GM21576 (cell line): ENCODE data around the gene UBE2E2.

Experiments used
- ATAC-seq: cut with Tn5 transposase; IDR thresholded peaks from one replicate; pipeline ENCODE4 v1.9.1; 2021; ENCODE audit warnings: mild to moderate bottlenecking, moderate library complexity; ENCODE audit not compliant: unreplicated experiment

Gene UBE2E2

DNA sequence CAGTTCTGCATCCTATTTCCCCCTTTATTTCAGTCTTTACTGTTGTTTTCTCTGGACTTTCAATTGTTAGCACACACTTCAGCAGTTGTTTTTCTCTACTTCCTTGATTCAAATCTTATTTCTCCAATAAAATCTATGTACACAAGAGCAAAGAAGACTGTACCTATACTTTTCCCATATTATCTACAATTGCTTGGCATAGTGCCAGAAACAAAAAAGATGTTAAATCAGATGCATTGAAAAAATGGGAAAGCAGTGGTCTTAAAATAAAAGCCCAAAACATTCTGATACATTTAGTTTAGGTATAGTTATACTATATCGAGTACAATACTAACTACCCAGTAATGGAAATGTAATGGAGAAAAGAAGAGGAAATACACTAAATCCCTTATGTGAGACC, 265.1 kb downstream of the UBE2E2 start:
- no peak for ATAC-seq

DNA sequence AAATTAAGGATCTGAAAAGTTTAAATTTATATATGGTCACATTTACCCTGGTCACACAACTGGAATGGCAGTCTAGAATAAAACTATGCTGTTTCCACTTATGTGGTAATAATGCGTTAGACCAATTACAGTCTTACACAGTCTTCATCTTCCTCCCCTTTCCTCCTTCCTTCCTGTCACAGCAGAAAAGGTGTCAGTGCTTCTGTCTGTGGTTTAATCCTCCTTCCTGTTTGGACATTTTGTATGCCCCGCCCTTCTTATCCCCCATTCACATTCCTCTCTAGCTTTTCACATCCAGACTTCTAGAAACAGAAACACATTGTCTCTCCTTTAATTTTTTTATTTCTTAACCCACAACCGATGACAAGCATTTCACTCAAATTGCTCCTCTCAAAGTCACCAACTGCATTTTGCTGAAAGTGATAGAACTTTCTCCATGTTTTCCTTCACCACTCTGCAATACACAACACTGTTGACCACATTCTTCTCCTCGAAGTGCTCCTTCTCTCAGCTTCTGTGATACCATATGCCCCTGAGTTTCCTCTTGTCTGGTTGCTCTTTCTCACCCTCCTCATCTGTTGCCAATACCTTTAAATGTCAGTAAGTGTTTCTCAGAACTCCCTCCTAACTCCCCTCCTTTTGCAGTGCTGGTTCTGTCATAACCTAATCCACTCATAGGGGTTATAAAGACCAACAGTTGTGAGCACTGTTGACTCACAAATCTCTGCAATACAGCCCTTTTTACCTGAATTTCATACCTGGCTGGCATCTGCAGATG, 271.6 kb downstream of the UBE2E2 start:
- ATAC-seq: no peak

DNA sequence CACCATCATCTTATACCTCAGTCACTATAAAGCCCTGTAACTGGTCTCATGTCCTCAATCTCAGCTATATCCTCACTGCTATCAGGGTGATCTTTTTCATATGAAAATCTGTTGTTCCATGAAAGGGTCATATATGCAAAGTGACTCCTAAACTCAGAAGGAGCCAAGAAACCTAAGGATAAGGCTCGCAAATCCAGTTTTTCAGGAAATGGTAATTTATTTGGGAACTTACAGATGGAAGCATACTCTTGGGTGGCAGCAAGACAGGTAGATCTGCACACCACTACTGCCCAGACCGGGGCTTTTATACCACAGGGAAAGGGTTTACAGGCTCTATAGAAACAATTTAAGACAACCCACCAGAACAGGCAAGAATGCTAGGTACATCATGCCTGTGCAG, 272.3 kb downstream of the UBE2E2 start:
- ATAC-seq: no peak

DNA sequence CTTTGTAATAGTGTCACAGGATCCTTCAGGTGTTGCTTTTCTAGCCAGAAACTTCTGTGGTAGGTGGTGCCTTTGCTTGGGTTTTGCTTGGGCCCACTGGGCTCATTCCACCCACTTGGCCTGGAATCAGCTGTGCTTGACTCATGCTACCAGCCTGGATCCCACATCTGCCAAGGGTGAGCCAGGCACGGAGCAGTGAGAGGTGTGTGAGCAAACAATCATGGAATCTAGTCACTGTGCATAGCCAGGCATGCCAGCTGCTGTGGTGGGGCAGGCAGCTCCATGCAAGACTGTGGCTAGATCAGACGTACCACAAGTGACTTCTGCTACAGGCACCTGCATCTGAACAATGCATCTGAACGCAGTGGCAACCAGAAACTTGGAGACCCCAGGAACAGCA, 275.9 kb downstream of the UBE2E2 start:
- no peak for ATAC-seq

DNA sequence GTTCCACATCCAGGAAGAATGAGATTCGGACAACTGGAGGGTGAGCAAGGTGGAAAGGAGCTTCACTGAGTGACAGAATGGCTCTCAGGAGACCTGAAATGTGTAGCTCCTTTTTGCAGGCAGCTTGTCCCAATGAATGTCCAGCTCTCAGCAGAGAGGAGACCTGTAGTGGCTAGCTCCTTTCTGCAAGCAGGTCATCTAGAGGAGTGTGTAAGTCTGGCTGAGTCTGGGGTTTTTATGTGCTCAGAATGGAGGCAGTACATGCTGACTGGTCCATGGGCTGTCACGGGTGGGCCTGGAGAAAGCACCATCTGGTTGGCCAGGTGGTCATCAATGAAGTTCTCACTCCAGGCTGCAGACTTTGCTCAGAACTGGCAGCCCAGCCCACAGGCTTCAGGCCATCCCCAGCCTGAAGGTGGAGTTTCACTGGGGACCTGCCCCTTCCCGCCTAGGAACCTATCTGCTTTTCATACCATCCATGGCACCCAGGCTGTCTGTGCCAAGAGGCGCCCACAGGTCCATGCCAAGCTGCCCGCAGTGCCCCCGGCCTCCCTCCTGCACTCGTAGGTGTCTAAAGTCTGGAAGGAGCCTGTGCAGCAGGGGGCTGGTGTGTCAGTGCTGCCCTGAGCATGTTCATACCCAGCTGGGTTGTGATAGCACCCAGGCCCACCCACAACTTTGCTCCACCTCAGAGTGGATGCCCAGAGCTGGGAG, 276.6 kb downstream of the UBE2E2 start:
- ATAC-seq: no peak

DNA sequence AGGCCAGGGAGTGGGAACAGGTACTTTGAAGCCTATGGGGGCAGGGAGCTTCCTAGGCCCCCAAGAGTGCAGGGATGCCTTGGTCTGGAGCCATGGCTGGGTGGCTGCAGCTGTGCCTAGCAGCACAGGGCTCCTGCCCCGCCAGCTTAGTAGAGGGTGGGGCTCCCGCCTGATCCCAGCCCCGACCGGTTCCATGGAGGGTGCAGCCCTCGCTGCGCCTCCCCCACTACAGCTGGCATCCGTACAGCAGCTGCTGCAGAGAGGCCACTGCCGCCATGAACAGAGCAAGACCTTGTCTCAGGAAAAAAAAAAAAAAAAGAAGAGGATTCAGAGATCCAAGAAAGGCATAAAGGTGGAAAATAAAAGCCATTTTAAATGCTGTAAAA, 277.2 kb downstream of the UBE2E2 start:
- ATAC-seq: no peak

DNA sequence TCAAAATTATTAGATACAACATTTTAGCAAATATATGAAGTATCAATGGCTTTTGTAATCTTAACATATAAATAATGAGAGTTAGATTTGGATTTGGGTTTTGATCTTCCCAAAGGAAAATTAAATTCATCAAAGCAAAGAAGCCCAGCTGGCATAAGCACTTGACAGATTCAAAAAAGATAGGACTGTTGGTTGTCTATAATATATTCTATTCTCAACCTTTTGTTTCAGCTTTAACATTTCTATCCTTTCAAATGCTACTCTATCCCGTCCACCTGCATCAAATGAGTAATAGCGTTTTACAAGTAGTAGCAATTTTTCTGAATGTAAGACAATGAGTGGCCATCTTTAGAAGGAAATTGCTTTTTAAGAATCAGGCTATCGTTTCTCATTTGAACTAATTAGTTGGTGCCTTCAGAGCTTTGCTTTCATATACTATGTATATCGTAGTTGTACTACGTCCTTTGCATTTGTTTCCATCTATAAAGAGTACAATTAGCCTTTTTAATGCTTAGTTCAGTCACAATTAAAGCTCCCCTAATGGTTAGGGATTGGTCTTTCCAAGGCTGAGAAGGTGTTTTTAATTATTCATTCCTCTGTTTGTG, 278.0 kb downstream of the UBE2E2 start:
- ATAC-seq: no peak

DNA sequence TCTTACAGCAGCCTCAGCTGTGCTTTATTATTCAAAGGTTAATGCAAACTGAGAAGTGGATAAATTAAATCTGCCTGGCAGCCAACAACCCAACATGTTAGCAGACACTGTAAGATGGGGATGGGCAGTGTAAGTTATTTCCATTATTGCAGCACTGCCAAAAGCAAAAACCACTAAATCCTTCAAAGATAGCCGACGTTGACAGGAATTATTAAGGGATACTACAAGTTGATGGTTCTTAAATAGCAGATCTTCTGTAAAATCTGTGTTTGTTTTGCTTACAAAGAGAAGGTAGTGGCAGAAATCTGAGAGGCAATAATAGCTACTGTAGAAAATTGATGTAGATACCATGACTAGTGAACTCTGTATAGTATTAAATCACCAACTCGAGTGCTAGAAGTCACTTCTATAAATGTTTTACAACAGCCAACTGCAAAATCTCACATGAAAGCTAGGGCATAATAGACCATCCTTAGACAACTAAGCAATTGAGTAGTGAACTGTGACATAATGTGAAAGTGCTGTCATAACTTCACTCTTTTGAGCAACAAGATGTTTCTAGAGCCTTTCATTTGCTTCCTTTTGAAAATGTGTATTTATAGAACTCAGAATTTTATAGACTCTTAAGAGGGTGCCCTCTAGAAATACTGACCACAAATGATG, 278.6 kb downstream of the UBE2E2 start:
- peak; percentile 62 for ATAC-seq

DNA sequence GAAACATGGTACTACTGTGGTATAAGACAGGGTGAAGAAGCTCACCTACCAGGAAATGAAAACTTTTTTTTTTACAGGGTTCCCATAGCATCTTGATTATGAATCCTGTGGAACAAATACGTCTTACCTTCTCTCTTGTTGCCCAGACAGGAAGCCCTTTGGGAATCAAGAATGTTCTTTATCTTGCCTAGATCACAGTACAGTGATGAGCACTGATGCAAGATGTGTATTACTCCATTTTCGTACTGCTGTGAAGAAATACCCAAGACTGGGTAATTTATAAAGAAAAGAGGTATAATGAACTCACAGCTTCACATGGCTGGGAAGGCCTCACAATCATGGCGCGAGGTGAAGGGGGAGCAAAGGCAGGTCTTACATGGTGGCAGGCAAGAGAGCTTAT, 281.3 kb downstream of the UBE2E2 start:
- no peak for ATAC-seq

DNA sequence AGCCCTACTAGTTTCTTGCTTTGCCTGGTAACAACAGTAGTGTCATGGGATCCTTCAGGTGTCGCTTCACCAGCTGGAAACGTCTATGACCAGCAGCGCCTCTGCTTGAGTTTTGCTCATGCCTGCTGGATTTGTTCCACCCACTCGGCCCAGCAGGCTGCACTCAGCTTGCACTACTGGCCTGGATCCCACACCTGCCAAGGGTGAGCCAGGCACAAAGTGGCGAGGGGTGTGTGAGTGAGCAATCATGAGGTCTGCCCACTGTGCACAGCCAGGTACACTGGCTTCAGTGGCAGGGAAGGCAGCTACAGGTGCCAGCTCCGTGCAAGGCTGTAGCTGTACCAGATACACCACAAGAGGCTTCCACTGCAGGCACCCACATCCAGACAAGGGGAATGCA, 282.8 kb downstream of the UBE2E2 start:
- no peak for ATAC-seq

DNA sequence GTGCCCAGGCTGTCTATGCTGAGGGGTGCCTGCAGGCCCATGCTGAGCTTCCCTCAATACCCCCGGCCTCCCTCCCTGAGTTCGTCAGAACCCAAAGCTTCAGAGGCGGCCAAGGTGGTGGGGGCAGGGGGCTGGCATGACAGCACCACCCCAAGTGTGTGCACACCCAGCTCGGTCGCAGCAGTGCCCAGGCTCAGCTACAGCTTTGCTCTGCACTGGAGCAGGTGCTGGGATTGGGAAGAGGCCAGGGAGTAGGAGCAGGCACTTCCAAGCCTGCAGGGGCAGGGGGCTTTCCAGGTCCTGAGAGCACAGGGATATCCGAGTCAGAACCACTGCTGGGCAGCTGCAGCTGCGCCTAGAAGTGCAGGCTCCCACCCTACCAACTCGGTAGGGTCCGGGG, 283.9 kb downstream of the UBE2E2 start:
- ATAC-seq: no peak

DNA sequence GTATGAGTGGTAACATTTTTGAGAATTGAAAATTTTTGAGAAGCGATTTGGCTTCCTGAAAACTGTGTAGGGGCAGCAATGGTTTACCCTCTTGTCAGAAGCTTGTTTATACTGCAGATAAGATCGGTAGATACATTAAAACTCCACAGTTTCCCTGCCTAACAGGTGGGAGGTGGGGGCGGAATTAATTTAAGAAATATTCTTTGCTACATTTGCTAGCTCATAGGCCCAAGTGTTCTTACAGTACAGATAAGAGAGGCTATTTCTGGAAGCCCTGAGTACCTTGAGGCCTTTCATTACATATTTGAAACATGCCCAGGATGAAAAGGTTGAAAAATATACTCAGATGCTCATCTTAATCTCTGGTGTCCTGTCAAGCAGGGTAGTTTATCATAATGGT, 285.5 kb downstream of the UBE2E2 start:
- ATAC-seq: no peak

DNA sequence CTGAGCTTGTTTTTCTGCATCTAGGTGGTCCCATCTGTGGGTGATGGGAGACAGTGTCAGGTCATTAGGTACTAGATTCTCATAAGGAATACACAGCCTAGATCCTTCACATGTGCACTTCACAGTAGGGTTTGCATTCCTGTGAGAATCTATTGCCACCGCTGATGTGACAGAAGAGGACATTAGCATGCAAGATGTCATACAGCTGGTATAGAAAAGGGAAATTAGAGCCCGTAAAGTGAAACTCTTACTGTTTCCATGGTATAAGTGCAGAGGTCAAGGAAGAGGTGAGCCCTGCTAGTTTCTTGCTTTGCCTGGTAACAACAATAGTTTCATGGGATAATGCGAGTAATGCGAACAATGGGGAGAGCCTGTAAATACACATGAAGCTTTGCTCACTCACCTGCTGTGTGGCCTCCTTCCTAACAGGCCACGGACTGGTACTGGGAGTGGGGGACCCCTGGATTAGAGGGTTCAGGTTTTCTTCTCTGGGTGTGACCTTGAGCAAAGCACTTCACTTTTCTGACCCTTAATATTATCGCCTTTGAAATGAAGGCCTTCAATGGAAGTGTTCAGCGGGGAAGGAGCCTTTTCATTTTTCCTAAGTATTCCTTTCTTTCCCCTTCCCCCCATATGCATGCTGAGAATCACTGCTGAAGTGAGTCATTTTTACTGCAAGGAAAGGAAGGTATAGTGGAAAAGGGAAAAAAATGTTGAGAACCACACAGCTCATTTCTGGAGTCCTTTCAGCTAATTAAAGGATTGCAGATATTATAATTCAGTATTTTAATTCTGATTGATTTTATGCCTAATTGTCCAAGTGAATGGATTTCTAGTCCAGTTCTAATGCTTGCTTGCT, 286.4 kb downstream of the UBE2E2 start:
- ATAC-seq: no peak

DNA sequence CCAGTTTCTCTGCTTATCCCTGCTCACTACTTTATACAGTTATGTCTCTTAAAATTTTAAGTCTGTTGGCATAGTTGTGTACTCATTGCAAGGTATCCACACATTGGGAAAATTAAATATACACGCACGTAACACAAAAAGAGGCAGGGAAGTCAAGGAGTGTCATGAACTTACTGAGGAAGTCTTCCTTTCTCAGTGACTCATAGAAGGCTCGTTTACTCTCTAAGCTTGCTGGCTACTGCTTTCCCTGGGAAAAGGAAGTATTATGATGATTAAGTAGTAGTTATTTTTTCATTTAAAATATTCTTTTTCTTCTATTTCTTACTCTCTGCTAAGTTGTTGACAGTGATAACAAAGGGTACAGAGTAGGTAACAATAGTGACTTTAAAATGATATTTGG, 287.3 kb downstream of the UBE2E2 start:
- no peak for ATAC-seq

DNA sequence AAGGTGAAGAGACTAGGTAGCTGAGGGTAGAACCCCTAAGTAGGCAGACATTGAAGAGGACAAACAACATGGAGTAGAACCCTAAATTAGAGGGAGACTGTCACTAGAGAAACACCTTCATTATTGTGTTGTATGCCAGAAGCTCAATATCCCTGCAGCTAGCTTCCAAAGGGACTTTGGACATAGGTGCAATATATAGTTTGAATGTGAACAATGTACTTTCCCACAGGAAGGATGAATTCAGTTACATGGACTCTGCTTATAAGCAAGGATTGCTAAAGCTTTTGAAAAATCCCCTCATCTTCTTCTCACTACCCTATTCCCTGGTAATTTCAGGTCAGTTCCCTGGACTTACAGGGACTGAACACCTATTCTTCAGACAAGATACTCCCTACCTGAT, 288.9 kb downstream of the UBE2E2 start:
- ATAC-seq: no peak

DNA sequence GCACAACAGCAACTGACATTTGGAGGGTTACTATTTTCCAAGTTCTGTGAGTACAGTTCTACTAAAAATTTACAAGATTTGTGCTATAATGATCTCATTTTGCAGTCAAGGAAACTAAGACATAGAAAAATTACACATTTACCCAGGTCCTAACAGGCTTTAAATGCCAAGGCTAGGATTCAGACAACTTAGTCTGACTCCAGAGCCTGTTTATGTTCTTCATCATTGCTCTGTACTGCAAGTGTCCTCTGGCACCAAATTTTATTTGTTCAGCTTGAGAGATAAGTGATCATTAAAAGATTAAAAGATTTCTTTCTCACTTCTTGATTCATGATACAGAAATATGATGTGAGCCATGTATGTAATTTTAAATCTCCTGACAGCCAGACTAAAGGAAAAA, 290.8 kb downstream of the UBE2E2 start:
- ATAC-seq: no peak

DNA sequence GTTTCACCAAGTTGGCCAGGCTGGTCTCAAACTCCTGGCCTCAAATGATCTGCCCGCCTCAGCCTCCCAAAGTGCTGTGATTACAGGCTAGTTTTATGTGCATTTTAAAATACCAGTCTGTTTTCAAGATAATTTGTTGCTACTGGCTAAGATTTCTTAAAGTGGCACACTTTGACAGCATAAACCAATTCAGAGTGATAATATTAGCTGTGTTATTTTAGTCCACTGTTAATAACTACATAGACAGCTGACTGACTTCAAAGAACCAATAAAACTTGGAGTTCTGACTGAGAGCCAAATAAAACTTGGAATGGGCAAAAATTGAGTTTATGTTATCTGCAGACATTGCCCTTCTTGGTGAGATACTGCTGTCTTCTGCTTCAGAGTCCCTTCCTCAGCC, 291.8 kb downstream of the UBE2E2 start:
- no peak for ATAC-seq

DNA sequence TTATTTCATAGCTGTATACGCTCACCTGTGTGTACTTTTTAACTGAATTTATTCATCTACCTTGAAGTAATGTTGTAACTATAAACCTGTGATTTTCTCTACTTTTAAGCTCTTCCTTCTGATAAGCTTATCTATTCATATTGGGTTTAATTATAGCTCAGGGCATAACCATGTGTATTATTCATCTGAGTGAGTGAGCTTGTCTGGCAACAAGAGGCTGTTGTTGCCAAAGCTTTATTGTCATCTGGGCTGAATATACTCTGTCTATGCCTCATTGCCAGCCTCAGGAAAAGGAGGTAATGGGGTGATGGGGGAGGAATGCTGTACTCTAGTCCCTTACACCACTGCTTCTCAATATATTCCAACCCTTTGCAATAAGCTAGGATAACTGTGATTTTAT, 292.4 kb downstream of the UBE2E2 start:
- no peak for ATAC-seq

DNA sequence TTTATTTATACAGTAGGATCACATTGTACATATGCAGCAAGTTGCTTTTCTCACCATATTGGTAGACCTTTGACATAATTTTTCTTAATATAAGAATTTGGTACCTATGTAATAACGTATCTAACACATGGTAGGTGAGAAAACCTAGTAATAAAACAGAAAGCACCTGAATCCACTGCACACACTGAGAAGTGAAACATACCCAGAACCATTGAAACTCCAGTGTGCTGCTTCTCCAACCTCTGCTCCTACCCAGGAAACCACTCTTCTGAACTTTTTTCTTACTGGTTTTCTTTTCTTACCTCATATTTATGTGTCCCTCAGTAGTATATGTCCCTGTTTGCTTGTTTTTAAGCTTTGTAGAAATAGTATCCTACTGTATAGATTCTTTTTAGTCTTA, 293.0 kb downstream of the UBE2E2 start:
- peak; percentile 56 for ATAC-seq

DNA sequence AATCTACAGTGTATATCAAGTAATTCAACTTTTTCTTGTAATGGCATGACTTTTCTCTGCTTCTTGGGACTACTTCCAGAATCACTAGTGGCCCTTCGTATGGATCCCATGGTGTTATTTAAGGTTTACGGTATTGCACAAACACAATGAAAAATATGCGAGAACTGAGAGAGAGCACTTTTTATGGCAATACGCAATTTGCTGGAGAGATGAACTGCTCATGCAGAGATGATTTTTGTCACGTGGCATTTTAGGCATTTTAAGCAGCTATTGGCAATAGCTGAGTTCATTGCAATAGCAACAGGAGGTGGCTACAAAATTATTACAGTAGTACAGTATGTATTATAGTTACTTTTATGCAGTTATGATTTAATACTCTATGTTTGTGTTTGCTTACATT, 294.0 kb downstream of the UBE2E2 start:
- ATAC-seq: no peak
